Esophagus muscularis mucosa (tissue), 4 donors: ENCODE data around the gene ZNF469. TPM values are rescaled to one million over a fixed set of nuclear protein-coding genes. Genes with fewer than 3 reads are reported as not detected.

Experiments used
- DNase-seq: peaks from one replicate; pipeline ENCODE4 v3.0.0-alpha.2; 2017; ENCODE audit errors: extremely low spot score
- H3K27ac ChIP-seq, 4 donors: fragments of 200-600 bp; sonication (generic); replicated peaks in 1 of 4; 1 replicate in 3 of 4; 2 replicates in 1 of 4; pipeline ENCODE4 v1.5.1; 2016 to 2019; ENCODE audit warnings: mild to moderate bottlenecking in 1 of 4
- H3K27me3 ChIP-seq, 4 donors: fragments of 200-600 bp; sonication (generic); one replicate each; pipeline versions ENCODE4 v1.5.1 to v1.6.0; 2016 to 2019
- H3K36me3 ChIP-seq, 4 donors: fragments of 200-600 bp; sonication (generic); one replicate each; pipeline ENCODE4 v1.5.1; 2016 to 2019
- H3K4me1 ChIP-seq, 4 donors: fragments of 200-600 bp; sonication (generic); one replicate each; pipeline ENCODE4 v1.5.1; 2016 to 2019
- H3K4me3 ChIP-seq, 4 donors: fragments of 200-600 bp; sonication (generic); 1 replicate in 2 of 4; 2 replicates in 2 of 4; pipeline ENCODE4 v1.5.1; 2016 to 2019; ENCODE audit warnings: mild to moderate bottlenecking in 4 of 4, moderate library complexity in 1 of 4
- H3K9me3 ChIP-seq, 4 donors: fragments of 200-600 bp; sonication (generic); 1 replicate in 3 of 4; 2 replicates in 1 of 4; pipeline ENCODE4 v1.5.1; 2016 to 2019
- CTCF ChIP-seq, 3 experiments: fragments of 200-600 bp in 2 of 3; fragments of 450-650 bp in 1 of 3; sonication (generic) in 2 of 3; IDR thresholded peaks; one replicate each; pipeline ENCODE4 v1.5.1; 2017 to 2019; ENCODE audit warnings: antibody characterized with exemption in 3 of 3, mild to moderate bottlenecking in 2 of 3, moderate library complexity in 1 of 3
- EP300 ChIP-seq: sonication (generic); formaldehyde crosslinking; IDR thresholded peaks from one replicate; pipeline ENCODE4 v1.6.1; 2017; ENCODE audit warnings: antibody characterized with exemption
- POLR2A ChIP-seq: fragments of 450-650 bp; IDR thresholded peaks from one replicate; pipeline ENCODE4 v1.6.1; 2017; ENCODE audit warnings: antibody characterized with exemption, moderate library complexity, mild to moderate bottlenecking, low read depth
- POLR2AphosphoS5 ChIP-seq, 2 donors: sonication (generic); formaldehyde crosslinking; IDR thresholded peaks; one replicate each; pipeline ENCODE4 v1.6.1; 2017; ENCODE audit warnings: antibody characterized with exemption in 2 of 2
- WGBS: methylation state at CpG from one replicate; pipeline ENCODE4 v1.1.5; 2018; 5-methylcytosine and 5-hydroxymethylcytosine counted together
- intact Hi-C: fragments of 100-400 bp; cut with DNase I; formaldehyde crosslinking; loops from one replicate; pipeline ENCODE4 v1.15.1; 2023
- total RNA-seq, 4 donors: library from RNA; depleted of rRNA; stranded (reverse); fragments of >200 nt; gene quantifications; one replicate each; pipeline versions ENCODE4 v1.1.0 to v1.2.1, GENCODE V29; 2016

ZNF469 gene
- total RNA-seq, 4 donors from 2014 or later = 1.2 to 3.7 (median 2.2) TPM

- Histone ChIP-seq H3K27ac (no peak overlapping the region), H3K4me1 (peaks cover 5 to 35% (median 24%) of the 10 kb centered on the region in 4 donors), H3K27me3 (peaks cover 0 to 40% (median 10%) of the 10 kb centered on the region in 4 donors), H3K4me3 (no peak overlapping the region), H3K9me3 (no peaks in the 10 kb centered on the region), H3K36me3 (no peaks in the 10 kb centered on the region)
- DNase-seq = no peak
- TF ChIP-seq CTCF (IDR thresholded peaks at IDR 0.05) (no peak), EP300 (no peak), POLR2AphosphoS5 (IDR thresholded peaks at IDR 0.05) (no peak), POLR2A (no peak)
- intact Hi-C loops = loop anchor here (5.0 kb wide), 1 partner anchor 183 kb away; no protein-coding TSS in a partner anchor
- WGBS = 77% methylated on average over 7 of the region's 7 CpGs
Observed at GRCh38 chr16:88380619-88381018, 2.1 kb upstream of the ZNF469 start.

- intact Hi-C loops = loop anchor here (5.0 kb wide), 1 partner anchor 185 kb away; no protein-coding TSS in a partner anchor
- WGBS = 84% methylated on average over 14 of the region's 21 CpGs
- H3K4me1 ChIP-seq = peaks cover 5 to 22% (median 19%) of the 10 kb centered on the region in 4 donors
- no peak overlapping the region for H3K27ac ChIP-seq
- H3K36me3 ChIP-seq = no peaks in the 10 kb centered on the region
- H3K9me3 ChIP-seq = no peaks in the 10 kb centered on the region
- DNase-seq = no peak
- TF ChIP-seq EP300 (no peak), POLR2A (no peak), CTCF (IDR thresholded peaks at IDR 0.05) (no peak), POLR2AphosphoS5 (IDR thresholded peaks at IDR 0.05) (no peak)
- H3K27me3 ChIP-seq = peaks cover 0 to 46% (median 10%) of the 10 kb centered on the region in 4 donors
- H3K4me3 ChIP-seq = no peak overlapping the region
Observed at GRCh38 chr16:88381820-88382451, 823 bp upstream of the ZNF469 start.

GRCh38 chr16:88383401-88384221, 852 bp downstream of the ZNF469 start:
- Histone ChIP-seq H3K4me1 (peaks cover 11 to 34% (median 29%) of the 10 kb centered on the region in 4 donors), H3K4me3 (peak overlapping the region; percentile 54 to 64 (median 56)), H3K27me3 (peaks cover 0 to 55% (median 10%) of the 10 kb centered on the region in 4 donors), H3K36me3 (no peaks in the 10 kb centered on the region), H3K27ac (peak overlapping the region in 1 of 4 donors; percentile 18), H3K9me3 (no peaks in the 10 kb centered on the region)
- no peak for DNase-seq
- intact Hi-C loops = loop anchor here (5.0 kb wide), 1 partner anchor 186 kb away; no protein-coding TSS in a partner anchor
- TF ChIP-seq EP300 (no peak), POLR2A (no peak), CTCF (IDR thresholded peaks at IDR 0.05) (peak; percentile 46 to 77 (median 55)), POLR2AphosphoS5 (IDR thresholded peaks at IDR 0.05) (no peak)
- 0% methylated on average over 1 of the region's 94 CpGs for WGBS

GRCh38 chr16:88384222-88385111, 1.7 kb downstream of the ZNF469 start:
- intact Hi-C loops = loop anchor here (5.0 kb wide), 1 partner anchor 187 kb away; no protein-coding TSS in a partner anchor
- TF ChIP-seq EP300 = no peak
- TF ChIP-seq CTCF (IDR thresholded peaks at IDR 0.05) = no peak
- no peak for TF ChIP-seq POLR2AphosphoS5 (IDR thresholded peaks at IDR 0.05)
- TF ChIP-seq POLR2A = no peak
- DNase-seq = no peak

More at GRCh38 chr16:88384222-88385111, 1.7 kb downstream of the ZNF469 start:
- Histone ChIP-seq H3K4me1 (peaks cover 11 to 39% (median 30%) of the 10 kb centered on the region in 4 donors), H3K27ac (no peak overlapping the region), H3K27me3 (peaks cover 0 to 56% (median 10%) of the 10 kb centered on the region in 4 donors), H3K9me3 (no peaks in the 10 kb centered on the region), H3K4me3 (peak overlapping the region; percentile 54 to 64 (median 56)), H3K36me3 (no peaks in the 10 kb centered on the region)
- WGBS = 60% methylated on average over 17 of the region's 18 CpGs
